Measurements from ENCODE around the gene USP19.

The USP19 gene

GRCh38 chr3:49120438-49121131 is at the start of gene USP19:
Gene USP19, minus strand, starts transcription at chr3:49120823. Its CDS starts 1,678 bp downstream, at chr3:49119145.
- intact Hi-C loops (cut with DNase I) = loop anchor here (10.0 kb wide), 1 partner anchor 304 kb away; the partner anchor contains the start of genes AMT and NICN1
- DNase-seq = peak; percentile 91 to 99 (median 95)

- DNase-seq = peak in 3 of 10 donors; percentile 52 to 62 (median 57)
These were observed 46.3 kb upstream of the USP19 start for GRCh38 chr3:49166752-49167556.

GRCh38 chr3:49165771-49166751 is 45.4 kb upstream of the USP19 start, which contains the start of gene CCDC71:
Gene CCDC71, minus strand, starts transcription at chr3:49166331. Its CDS starts 2,123 bp downstream, at chr3:49164208.
- intact Hi-C loops (cut with DNase I) = no loop called here
- peak; percentile 61 to 96 (median 68) for DNase-seq

More at GRCh38 chr3:49166752-49167556, 46.3 kb upstream of the USP19 start:
- intact Hi-C loops (cut with DNase I) = no loop called here

GRCh38 chr3:49164983-49165720 is 44.5 kb upstream of the USP19 start:
- intact Hi-C loops (cut with DNase I) = no loop called here
- DNase-seq = peak in 2 of 10 donors; percentile 9 to 14

GRCh38 chr3:49163609-49164008 is 43.0 kb upstream of the USP19 start:
- DNase-seq = peak in 2 of 10 donors; percentile 64 to 80
- intact Hi-C loops (cut with DNase I) = no loop called here

GRCh38 chr3:49162751-49163419 is 42.3 kb upstream of the USP19 start:
- DNase-seq = peak in 2 of 10 donors; percentile 52 to 84
- intact Hi-C loops (cut with DNase I) = no loop called here

- intact Hi-C loops (cut with DNase I) = no loop called here
- DNase-seq = peak in 3 of 10 donors; percentile 22 to 59 (median 42)
These were observed 41.3 kb upstream of the USP19 start for GRCh38 chr3:49161808-49162530.

GRCh38 chr3:49161197-49161596 is 40.6 kb upstream of the USP19 start:
- DNase-seq = peak in 2 of 10 donors; percentile 11 to 72
- intact Hi-C loops (cut with DNase I) = no loop called here

GRCh38 chr3:49158792-49159191 is 38.2 kb upstream of the USP19 start:
- intact Hi-C loops (cut with DNase I) = no loop called here

GRCh38 chr3:49158103-49158709 is 37.6 kb upstream of the USP19 start:
- peak in 3 of 10 donors; percentile 27 to 73 (median 47) for DNase-seq
- intact Hi-C loops (cut with DNase I) = no loop called here

More at GRCh38 chr3:49158792-49159191, 38.2 kb upstream of the USP19 start:
- peak in 1 of 10 donors; percentile 23 for DNase-seq

- no peak for DNase-seq
- intact Hi-C loops (cut with DNase I) = no loop called here
These were observed 36.7 kb upstream of the USP19 start for GRCh38 chr3:49157289-49157688.

GRCh38 chr3:49153349-49153912 is 32.8 kb upstream of the USP19 start:
- DNase-seq = peak in 1 of 10 donors; percentile 23
- intact Hi-C loops (cut with DNase I) = no loop called here

GRCh38 chr3:49151610-49152009 is 31.0 kb upstream of the USP19 start:
- intact Hi-C loops (cut with DNase I) = no loop called here
- DNase-seq = no peak

- intact Hi-C loops (cut with DNase I) = no loop called here
- DNase-seq = no peak
These were observed 27.5 kb upstream of the USP19 start for GRCh38 chr3:49148159-49148558.

GRCh38 chr3:49140080-49140479 is 19.5 kb upstream of the USP19 start:
- DNase-seq = peak in 1 of 10 donors; percentile 34
- intact Hi-C loops (cut with DNase I) = no loop called here

GRCh38 chr3:49135499-49135898 is 14.9 kb upstream of the USP19 start:
- intact Hi-C loops (cut with DNase I) = no loop called here
- DNase-seq = peak in 1 of 10 donors; percentile 62

Measured in posterior cingulate gyrus (tissue), 11 donors.